GM19438 (cell line): Measurements from ENCODE around the gene N4BP3.
A peak's percentile ranks its signal among the peaks of the same experiment; 100 is the strongest.

Experiments
- ATAC-seq: cut with Tn5 transposase; IDR thresholded peaks from one replicate; pipeline ENCODE4 v1.9.1; 2021; ENCODE audit warnings: low read depth; ENCODE audit not compliant: unreplicated experiment

N4BP3 gene

DNA sequence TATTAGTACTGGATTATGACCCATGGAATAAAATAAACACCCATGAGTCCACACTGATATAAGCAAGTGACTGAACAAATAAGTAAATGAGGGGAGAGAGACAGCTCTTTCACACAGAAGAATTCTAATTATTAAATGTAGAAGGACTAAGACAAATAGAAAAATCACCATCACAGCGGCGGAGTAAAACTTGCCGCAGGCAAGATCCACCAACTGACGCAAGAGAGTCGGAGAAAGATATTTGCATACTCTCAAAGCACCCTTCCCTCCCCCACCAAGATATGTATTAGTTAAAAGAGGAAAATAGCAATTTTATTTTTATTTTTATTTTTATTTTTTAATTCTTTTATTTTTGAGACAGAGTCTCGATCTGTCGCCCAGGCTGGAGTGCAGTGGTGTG is 14.6 kb upstream of the N4BP3 start:
- ATAC-seq = no peak

GRCh38 chr5:178103612-178104011 is 9.7 kb upstream of the N4BP3 start:
- ATAC-seq = no peak

GRCh38 chr5:178104492-178104891 is 8.8 kb upstream of the N4BP3 start:
- ATAC-seq = no peak

GRCh38 chr5:178106086-178106485 is 7.2 kb upstream of the N4BP3 start:
- ATAC-seq = no peak

GRCh38 chr5:178106556-178107239 is 6.6 kb upstream of the N4BP3 start:
- ATAC-seq = no peak

DNA sequence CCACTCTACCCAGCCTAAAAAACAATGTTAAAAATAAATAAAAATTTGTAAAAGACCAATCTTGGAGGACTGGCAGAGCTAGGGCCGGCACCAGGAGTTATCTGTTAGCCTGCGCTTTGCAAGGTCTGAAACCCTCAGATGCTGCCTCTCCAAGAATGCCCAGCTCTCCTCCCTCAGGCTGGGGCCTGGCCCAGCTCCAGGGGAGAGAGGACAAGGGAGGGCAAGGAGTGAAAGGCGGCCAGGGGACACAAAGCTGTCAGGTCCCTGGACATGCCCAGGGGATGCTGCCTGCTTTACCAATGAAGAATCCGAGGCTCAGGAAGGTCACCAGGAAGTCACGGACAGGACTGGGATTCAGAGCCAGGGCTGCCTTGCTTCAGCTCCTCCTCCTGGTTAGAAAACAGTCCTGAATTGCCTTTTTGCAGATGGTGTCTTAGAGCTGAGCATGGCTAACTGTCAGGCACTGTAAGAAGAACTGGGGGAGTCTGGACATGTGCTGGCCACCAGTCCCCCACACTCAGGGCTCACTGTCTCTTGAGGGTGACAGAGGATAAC is 5.5 kb upstream of the N4BP3 start:
- no peak for ATAC-seq

- no peak for ATAC-seq
Measured at GRCh38 chr5:178108446-178108845, 4.9 kb upstream of the N4BP3 start.

GRCh38 chr5:178108966-178109365 is 4.4 kb upstream of the N4BP3 start:
- no peak for ATAC-seq

- ATAC-seq = no peak
Measured at GRCh38 chr5:178110511-178110910, 2.8 kb upstream of the N4BP3 start.

DNA sequence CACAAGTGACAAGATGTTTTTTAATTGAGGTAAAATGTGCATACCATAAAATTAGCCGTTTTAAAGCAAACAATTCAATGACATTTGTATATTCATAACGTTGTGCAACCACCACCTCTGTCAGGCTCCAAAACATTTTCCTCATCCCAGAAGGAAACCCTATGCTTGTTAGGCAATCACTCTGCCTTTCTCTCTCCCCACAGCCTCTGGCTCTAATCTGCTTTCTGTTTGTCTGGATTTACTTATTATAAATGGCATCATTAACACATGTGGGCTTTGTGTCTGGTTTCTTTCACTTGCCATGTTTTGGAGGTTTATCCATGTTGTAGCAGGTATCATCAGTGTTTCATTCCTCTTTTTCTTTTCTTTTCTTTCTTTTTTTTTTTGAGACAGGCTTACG is 1.4 kb upstream of the N4BP3 start:
- ATAC-seq = no peak

DNA sequence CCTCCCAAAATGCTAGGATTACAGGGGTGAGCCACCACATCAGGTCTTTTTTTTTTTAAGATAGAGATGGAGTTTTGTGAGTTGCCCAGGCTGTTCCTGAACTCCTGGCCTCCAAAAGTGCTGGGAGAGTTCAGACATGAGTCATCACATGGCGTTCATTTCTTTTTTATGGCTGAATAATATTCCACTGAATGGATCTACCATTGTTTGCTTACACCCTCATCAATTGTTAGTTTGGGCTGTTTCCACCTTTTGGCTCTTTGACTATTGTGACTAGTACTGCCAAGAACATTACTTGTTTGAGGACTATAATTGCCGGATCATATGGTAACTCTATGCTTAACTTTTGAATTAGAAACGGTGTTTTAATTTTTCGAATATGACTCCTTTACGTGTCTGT is 787 bp upstream of the N4BP3 start:
- no peak for ATAC-seq

DNA sequence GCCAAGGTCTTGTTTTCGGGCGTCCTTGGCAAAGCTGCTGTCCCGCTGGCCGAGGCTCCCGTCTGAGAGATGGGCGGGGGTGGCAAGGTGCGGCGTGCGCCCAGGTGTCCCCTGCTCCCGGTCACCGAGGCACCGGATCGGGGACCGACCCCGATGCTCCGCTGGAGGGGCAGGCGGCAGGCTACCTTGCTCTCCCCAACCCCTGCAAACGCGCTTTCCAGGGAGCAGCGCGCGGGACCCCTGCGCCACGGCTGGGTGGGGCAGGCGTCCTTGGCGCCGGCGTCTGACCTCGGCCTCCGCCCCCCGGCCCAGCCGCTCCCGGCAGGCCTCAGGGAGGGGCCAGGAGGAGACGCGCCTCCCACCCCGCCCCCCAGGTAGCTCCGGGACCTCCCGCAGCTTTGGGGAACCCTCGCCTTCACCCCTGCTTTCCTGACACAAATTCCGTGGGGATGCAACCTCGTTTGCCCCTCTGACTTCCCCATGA is 551 bp downstream of the N4BP3 start:
- no peak for ATAC-seq

DNA sequence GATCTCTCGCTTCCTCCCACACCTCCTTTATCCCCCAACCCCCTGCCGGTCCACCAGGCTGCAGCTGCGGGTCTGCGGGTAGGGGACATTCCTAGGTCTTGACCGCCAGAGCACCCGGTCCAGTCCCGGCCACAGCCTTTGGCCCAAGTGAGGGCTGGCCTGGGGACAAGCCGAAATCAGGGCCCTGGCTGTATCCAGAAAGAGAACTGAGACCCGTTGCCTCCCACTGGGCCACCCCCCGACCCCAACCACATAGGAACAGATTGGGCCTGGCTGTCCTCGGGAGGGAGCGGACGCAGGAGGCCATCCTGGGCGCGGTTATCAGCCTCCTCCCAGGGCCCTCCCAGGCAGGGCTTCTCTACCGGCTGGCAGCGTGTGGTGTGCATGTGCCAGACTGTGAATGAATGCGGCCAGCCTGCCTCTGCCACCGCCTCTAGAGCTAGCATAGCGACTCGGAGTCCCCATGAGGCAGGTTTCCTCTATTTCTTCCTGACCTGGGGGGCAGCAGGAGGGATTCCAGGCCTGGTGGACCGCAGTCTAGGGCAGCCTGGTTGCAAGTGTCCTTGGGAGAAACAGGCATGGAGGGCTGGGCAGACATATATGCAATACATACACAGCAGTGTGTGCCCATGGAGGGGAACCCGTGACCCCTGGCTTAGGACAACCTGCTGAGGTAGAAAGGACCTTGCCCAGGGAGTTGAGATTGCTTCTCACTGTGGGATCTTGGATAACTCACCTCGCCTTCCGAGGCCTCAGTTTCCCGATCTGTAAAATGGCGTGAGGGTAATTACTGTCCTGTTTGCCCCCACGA is 1.2 kb downstream of the N4BP3 start:
- no peak for ATAC-seq

DNA sequence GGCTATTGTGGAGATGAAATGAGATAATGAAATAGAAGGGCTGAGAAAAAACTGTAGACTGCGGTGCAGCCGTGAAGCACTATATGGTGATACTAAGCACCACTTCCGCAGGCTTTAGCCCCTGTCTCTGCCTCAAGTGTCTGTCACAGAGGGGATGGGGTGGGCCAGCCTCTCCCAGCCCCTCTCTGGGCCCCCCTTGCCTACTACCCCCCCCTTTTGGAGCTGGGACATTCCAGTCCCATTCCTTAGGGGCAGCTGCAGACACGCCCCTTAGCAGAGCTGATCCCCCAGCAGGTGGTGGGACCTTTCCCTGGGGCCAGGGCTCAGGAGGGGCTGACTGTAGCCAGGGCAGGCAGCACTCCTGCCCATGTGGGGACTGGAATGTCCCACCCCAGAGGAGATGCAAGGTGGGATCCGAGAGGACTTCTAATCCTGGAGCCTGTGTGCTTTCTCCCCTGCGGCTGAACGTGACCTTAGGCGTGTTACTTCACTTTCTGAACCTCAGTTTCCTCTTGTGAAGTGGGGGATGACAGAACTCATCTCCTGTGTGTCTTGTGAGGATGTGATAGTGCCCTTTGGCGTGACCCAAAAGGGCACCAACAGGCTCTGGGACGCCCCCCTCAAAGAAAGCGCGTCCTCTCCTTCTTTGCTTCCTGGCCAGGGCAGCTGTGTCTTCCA is 1.9 kb downstream of the N4BP3 start:
- no peak for ATAC-seq

DNA sequence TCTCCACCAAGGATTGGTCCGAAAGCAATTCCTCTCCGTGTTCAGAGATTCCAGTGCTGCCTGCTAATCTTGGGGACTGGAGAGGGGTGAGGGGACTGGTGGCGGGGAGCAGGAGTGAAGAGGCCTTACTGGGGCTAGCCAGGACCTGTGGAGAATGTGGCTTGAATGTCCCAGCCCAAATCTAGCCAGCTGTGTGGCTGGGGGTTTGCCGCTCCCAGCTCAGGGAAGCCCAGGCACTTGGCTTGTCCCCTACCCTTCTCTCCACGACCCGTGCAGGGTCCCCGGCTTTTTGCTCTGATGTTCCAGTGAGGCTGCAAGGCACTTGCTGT is 2.4 kb downstream of the N4BP3 start:
- no peak for ATAC-seq

GRCh38 chr5:178116143-178116885 is 3.0 kb downstream of the N4BP3 start:
- ATAC-seq = no peak

- ATAC-seq = no peak
Measured at GRCh38 chr5:178117923-178118701, 4.8 kb downstream of the N4BP3 start.

- no peak for ATAC-seq
Measured at GRCh38 chr5:178119915-178120606, 6.7 kb downstream of the N4BP3 start.

GRCh38 chr5:178120607-178121357 is 7.5 kb downstream of the N4BP3 start:
- ATAC-seq = peak; percentile 76
